Spleen (tissue), 7 donors: ENCODE measurements around the gene TFB2M.

ENCODE experiments used
- CTCF ChIP-seq, 11 experiments: fragments of 200-600 bp in 7 of 11; fragments of 450-650 bp in 4 of 11; sonication (generic) in 4 of 11; IDR thresholded peaks in 8 of 11; conservative IDR thresholded peaks in 3 of 11; 1 replicate in 7 of 11; 2 replicates in 4 of 11; pipeline versions ENCODE4 v1.4.0 to v1.8.0; 2016 to 2021; ENCODE audit warnings: antibody characterized with exemption in 11 of 11, inconsistent platforms in 4 of 11, mild to moderate bottlenecking in 1 of 11
- POLR2AphosphoS5 ChIP-seq, 3 donors: sonication (generic); formaldehyde crosslinking; IDR thresholded peaks; one replicate each; pipeline ENCODE4 v1.5.1; 2017; ENCODE audit warnings: antibody characterized with exemption in 3 of 3
- donor health status: DM: no; HTN: no; CAD: no; lungs with moderate emphysema.
- donor health status: DM: no; HTN: no; CAD: no.
- donor health status: DM: no; HTN: no; CAD: no.

GRCh38 chr1:246497331-246497915, 68.6 kb downstream of the TFB2M start:
- TF ChIP-seq CTCF (IDR thresholded peaks at IDR 0.05 in 8 of 11, conservative IDR thresholded peaks at IDR 0.05 in 3 of 11): peak; percentile 42 to 79 (median 70)
- TF ChIP-seq POLR2AphosphoS5 (IDR thresholded peaks at IDR 0.05): no peak
